SK-N-SH (cell line): ENCODE data around the gene TMEM72. TPM values are rescaled to one million over a fixed set of nuclear protein-coding genes. Genes with fewer than 3 reads are reported as not detected.
A peak's percentile ranks its signal among the peaks of the same experiment; 100 is the strongest.

ENCODE experiments used
- CTCF ChIA-PET: fragments of 300-600, 350-600 bp; formaldehyde crosslinking; extraction: SDS; loops from one replicate; lab custom pipeline; 2021; lab: Yijun Ruan, JAX
- POLR2A ChIA-PET: fragments of 350-600 bp; sonication (Branson Sonifier 250); formaldehyde crosslinking; extraction: SDS; loops from one replicate; lab custom pipeline; 2020; ENCODE audit warnings: antibody characterized with exemption, inconsistent platforms; lab: Yijun Ruan, JAX
- DNase-seq: peaks from one replicate; pipeline ENCODE4 v3.0.0; 2012
- H2AFZ ChIP-seq: fragments of 200-600 bp; sonication (generic); 2 replicates; pipeline ENCODE4 v1.8.1; 2016; ENCODE audit warnings: antibody characterized with exemption, mild to moderate bottlenecking, low read depth
- H3F3A ChIP-seq: fragments of 200-600 bp; sonication (generic); replicated peaks from 2 replicates; pipeline ENCODE3; 2016; ENCODE audit warnings: antibody characterized with exemption, mild to moderate bottlenecking; ENCODE audit not compliant: insufficient read depth
- H3K27ac ChIP-seq, 2 experiments: fragments of 200-500 bp in 1 of 2; fragments of 200-600 bp in 1 of 2; sonication (Bioruptor generic) in 1 of 2; sonication (generic), shearing (Covaris generic) in 1 of 2; 2 replicates each; pipeline versions ENCODE4 v1.5.1 to v1.6.1; 2014 to 2016; ENCODE audit warnings: low read depth in 2 of 2, inconsistent platforms in 1 of 2, low read length in 1 of 2, mild to moderate bottlenecking in 1 of 2, mixed read lengths in 1 of 2
- H3K27me3 ChIP-seq: fragments of 200-600 bp; sonication (generic), shearing (Covaris generic); 2 replicates; pipeline ENCODE4 v1.6.1; 2016; ENCODE audit warnings: mixed run types; ENCODE audit not compliant: insufficient read depth
- H3K36me3 ChIP-seq, 2 experiments: fragments of 200-500 bp in 1 of 2; fragments of 200-600 bp in 1 of 2; sonication (Bioruptor generic) in 1 of 2; sonication (generic) in 1 of 2; replicated peaks in 1 of 2; 2 replicates each; pipeline versions ENCODE3 to v1.5.1; 2014 to 2016; ENCODE audit warnings: low read length in 1 of 2, mild to moderate bottlenecking in 1 of 2; ENCODE audit not compliant: insufficient read depth in 2 of 2, control insufficient read depth in 1 of 2
- H3K4me1 ChIP-seq, 2 experiments: fragments of 200-500 bp in 1 of 2; fragments of 200-600 bp in 1 of 2; sonication (Bioruptor generic) in 1 of 2; sonication (generic), shearing (Covaris generic) in 1 of 2; 2 replicates each; pipeline versions ENCODE4 v1.5.1 to v1.6.1; 2014 to 2016; ENCODE audit warnings: low read depth in 1 of 2, low read length in 1 of 2, mixed run types in 1 of 2; ENCODE audit not compliant: insufficient read depth in 2 of 2, control insufficient read depth in 1 of 2
- H3K4me2 ChIP-seq: fragments of 200-600 bp; sonication (generic), shearing (Covaris generic); 2 replicates; pipeline ENCODE4 v1.6.1; 2017; ENCODE audit warnings: mixed run types
- H3K4me3 ChIP-seq, 2 experiments: fragments of 200-500 bp in 1 of 2; fragments of 200-600 bp in 1 of 2; sonication (Bioruptor generic) in 1 of 2; sonication (generic), shearing (Covaris generic) in 1 of 2; 2 replicates each; pipeline versions ENCODE4 v1.5.1 to v1.8.1; 2014 to 2016; ENCODE audit warnings: low read depth in 2 of 2, inconsistent platforms in 1 of 2, low read length in 1 of 2, mild to moderate bottlenecking in 1 of 2, mixed read lengths in 1 of 2, moderate library complexity in 1 of 2
- H3K79me2 ChIP-seq: fragments of 200-600 bp; sonication (generic); 2 replicates; pipeline ENCODE4 v1.8.1; 2017; ENCODE audit warnings: mild to moderate bottlenecking; ENCODE audit not compliant: insufficient read depth
- H3K9ac ChIP-seq: fragments of 200-600 bp; sonication (generic); 2 replicates; pipeline ENCODE4 v1.6.1; 2017; ENCODE audit warnings: mixed run types
- H3K9me2 ChIP-seq: fragments of 200-600 bp; sonication (generic); 2 replicates; pipeline ENCODE4 v1.6.1; 2017; ENCODE audit warnings: mixed run types
- H3K9me3 ChIP-seq: fragments of 200-600 bp; sonication (generic); 2 replicates; pipeline ENCODE4 v1.6.1; 2017; ENCODE audit warnings: mixed run types, mild to moderate bottlenecking, moderate library complexity
- H4K20me1 ChIP-seq: fragments of 200-600 bp; sonication (generic); 2 replicates; pipeline ENCODE4 v1.6.1; 2017; ENCODE audit warnings: mild to moderate bottlenecking, mixed run types; ENCODE audit not compliant: insufficient read depth
- CHD2 ChIP-seq: fragments of 150-350 bp; IDR thresholded peaks from 2 replicates; pipeline ENCODE4 v1.6.1; 2018; ENCODE audit warnings: low read length; ENCODE audit not compliant: partially characterized antibody
- ELF1 ChIP-seq: IDR thresholded peaks from 2 replicates; pipeline ENCODE4 v1.4.0; 2012
- EZH2phosphoT487 ChIP-seq: fragments of 200-600 bp; sonication (generic); IDR thresholded peaks from 2 replicates; pipeline ENCODE4 v1.6.1; 2017; ENCODE audit warnings: low read depth, mixed run types, mild to moderate bottlenecking, antibody characterized with exemption, moderate library complexity, borderline replicate concordance
- FOSL2 ChIP-seq: IDR thresholded peaks from 2 replicates; pipeline ENCODE4 v1.4.0; 2012; ENCODE audit warnings: low read depth, mild to moderate bottlenecking, moderate library complexity, borderline replicate concordance
- IRF3 ChIP-seq: fragments of 150-350 bp; IDR thresholded peaks from 2 replicates; pipeline ENCODE4 v1.6.1; 2016; ENCODE audit warnings: mild to moderate bottlenecking, low read depth, low read length
- MXI1 ChIP-seq: IDR thresholded peaks from 2 replicates; pipeline ENCODE4 v1.6.1; 2012; ENCODE audit warnings: mild to moderate bottlenecking, low read depth, low read length, improper control_type of control experiment
- NRF1 ChIP-seq: IDR thresholded peaks from 2 replicates; pipeline ENCODE4 v1.6.1; 2012; ENCODE audit warnings: low read depth, mild to moderate bottlenecking, low read length
- PBX3 ChIP-seq: IDR thresholded peaks from 2 replicates; pipeline ENCODE4; 2012
- REST ChIP-seq: IDR thresholded peaks from 2 replicates; pipeline ENCODE4 v1.6.1; 2012; ENCODE audit warnings: mild to moderate bottlenecking, low read depth, low read length, moderate library complexity
- RFX5 ChIP-seq: IDR thresholded peaks from 2 replicates; pipeline ENCODE4 v1.6.1; 2012; ENCODE audit warnings: mild to moderate bottlenecking, improper control_type of control experiment, low read length
- TCF12 ChIP-seq: IDR thresholded peaks from 2 replicates; pipeline ENCODE4 v1.4.0; 2012
- TEAD4 ChIP-seq: IDR thresholded peaks from 2 replicates; pipeline ENCODE4 v1.4.0; 2012; ENCODE audit warnings: mild to moderate bottlenecking, borderline replicate concordance; ENCODE audit not compliant: insufficient read depth
- USF2 ChIP-seq: fragments of 150-350 bp; IDR thresholded peaks from 2 replicates; pipeline ENCODE4 v1.6.1; 2017; ENCODE audit warnings: antibody characterized with exemption, low read length, low read depth, borderline replicate concordance
- ZBTB33 ChIP-seq: IDR thresholded peaks from 2 replicates; pipeline ENCODE4 v1.4.0; 2012; ENCODE audit warnings: low read depth, borderline replicate concordance
- WGBS: methylation state at CpG from one replicate; pipeline ENCODE4 v1.1.6; 2017; ENCODE audit warnings: low lambda C conversion rate; 5-methylcytosine and 5-hydroxymethylcytosine counted together
- polyA plus RNA-seq, 3 experiments: library from polyadenylated mRNA; depleted of rRNA; stranded (reverse); fragments of >200 nt; gene quantifications; 2 replicates each; pipeline ENCODE4 v1.2.3, GENCODE V29; 2012

Gene TMEM72
- polyA plus RNA-seq, 1 of the 3 experiments (the other 2 are of a cell fraction) = not detected

- CTCF ChIA-PET = interaction anchor here (1.4 kb wide), 1 partner anchor 51 kb away, joined by 5 read pairs; no protein-coding TSS in a partner anchor
- DNase-seq = no peak
- H3K4me1 ChIP-seq = peaks cover 18 to 44% of the 10 kb centered on the region in 2 experiments; a peak in 3 of 4 replicates
Observed at GRCh38 chr10:44983066-44983894, 72.1 kb downstream of the TMEM72 start.

GRCh38 chr10:44983895-44984278 lies 72.8 kb downstream of the TMEM72 start:
- TF ChIP-seq EZH2phosphoT487 = no peak
- TF ChIP-seq REST = no peak
- TF ChIP-seq TEAD4 = no peak
- no peak for TF ChIP-seq ELF1
- TF ChIP-seq USF2 = no peak
- TF ChIP-seq ZBTB33 = no peak
- CTCF ChIA-PET = interaction anchor here (1.4 kb wide), 1 partner anchor 51 kb away, joined by 5 read pairs; no protein-coding TSS in a partner anchor
- H3K9ac ChIP-seq = no peak overlapping the region
- H3F3A ChIP-seq = peaks cover 20% of the 10 kb centered on the region
- H2AFZ ChIP-seq = no peak overlapping the region
- H3K36me3 ChIP-seq = no peaks in the 10 kb centered on the region
- no peaks in the 10 kb centered on the region for H3K9me2 ChIP-seq
- no peaks in the 10 kb centered on the region for H3K27me3 ChIP-seq
- H3K27ac ChIP-seq = no peak overlapping the region
- H3K79me2 ChIP-seq = no peaks in the 10 kb centered on the region
- H4K20me1 ChIP-seq = no peaks in the 10 kb centered on the region
- POLR2A ChIA-PET = no interaction called here
- H3K4me2 ChIP-seq = no peak overlapping the region
- WGBS = 72% methylated on average over 3 of the region's 10 CpGs
- no peak overlapping the region for H3K4me3 ChIP-seq
- DNase-seq = no peak
- peaks cover 12 to 40% of the 10 kb centered on the region in 2 experiments; a peak in 3 of 4 replicates for H3K4me1 ChIP-seq
- H3K9me3 ChIP-seq = no peaks in the 10 kb centered on the region

More at GRCh38 chr10:44983066-44983894, 72.1 kb downstream of the TMEM72 start:
- H3K36me3 ChIP-seq = no peaks in the 10 kb centered on the region
- no peak for TF ChIP-seq TEAD4
- TF ChIP-seq NRF1 = no peak
- no peak for TF ChIP-seq FOSL2
- no peak for TF ChIP-seq CHD2
- no peak for TF ChIP-seq IRF3
- TF ChIP-seq MXI1 = no peak
- no peak for TF ChIP-seq TCF12
- TF ChIP-seq RFX5 = no peak
- TF ChIP-seq PBX3 = no peak
- no peaks in the 10 kb centered on the region for H3K79me2 ChIP-seq
- H3K9me3 ChIP-seq = no peaks in the 10 kb centered on the region
- peak overlapping the region in 1 of 2 experiments; percentile 95; a peak in 1 of 4 replicates for H3K27ac ChIP-seq
- no peak overlapping the region for H3K4me2 ChIP-seq
- no peaks in the 10 kb centered on the region for H3K27me3 ChIP-seq
- H3F3A ChIP-seq = peaks cover 20% of the 10 kb centered on the region
- POLR2A ChIA-PET = no interaction called here
- no peak overlapping the region for H2AFZ ChIP-seq
- H3K9ac ChIP-seq = no peak overlapping the region
- WGBS = 85% methylated on average over 4 of the region's 13 CpGs
- H3K4me3 ChIP-seq = no peak overlapping the region
- H3K9me2 ChIP-seq = no peaks in the 10 kb centered on the region
- no peaks in the 10 kb centered on the region for H4K20me1 ChIP-seq
